Gastroesophageal sphincter (tissue), 4 donors: ENCODE measurements around the gene GASK1A. TPM values are rescaled to one million over a fixed set of nuclear protein-coding genes. Genes with fewer than 3 reads are reported as not detected.
A peak's percentile ranks its signal among the peaks of the same experiment; 100 is the strongest.

ENCODE experiments used
- ATAC-seq: fragments of 150-250 bp; one replicate; pipeline ENCODE4 v1.9.1; 2016; ENCODE audit warnings: mild to moderate bottlenecking, moderate library complexity
- H3K27ac ChIP-seq, 4 donors: fragments of 200-600 bp; sonication (generic) in 3 of 4; 1 replicate in 3 of 4; 2 replicates in 1 of 4; pipeline ENCODE4 v1.5.1; 2016 to 2019
- H3K27me3 ChIP-seq: fragments of 200-600 bp; sonication (generic); one replicate; pipeline ENCODE4 v1.5.1; 2019
- H3K36me3 ChIP-seq, 2 donors: fragments of 200-600 bp; sonication (generic); one replicate each; pipeline ENCODE4 v1.5.1; 2019; ENCODE audit warnings: control low read depth in 1 of 2
- H3K4me1 ChIP-seq, 3 donors: fragments of 200-600 bp; sonication (generic); 1 replicate in 2 of 3; 2 replicates in 1 of 3; pipeline ENCODE4 v1.5.1; 2016 to 2019; ENCODE audit warnings: control low read depth in 2 of 3
- H3K4me3 ChIP-seq, 2 donors: fragments of 200-600 bp; sonication (generic); one replicate each; pipeline ENCODE4 v1.5.1; 2019; ENCODE audit warnings: mild to moderate bottlenecking in 1 of 2, moderate library complexity in 1 of 2
- H3K9me3 ChIP-seq, 3 donors: fragments of 200-600 bp; sonication (generic); one replicate each; pipeline ENCODE4 v1.5.1; 2017 to 2019; ENCODE audit warnings: control low read depth in 2 of 3
- CTCF ChIP-seq, 4 experiments: fragments of 200-600 bp in 2 of 4; fragments of 450-650 bp in 2 of 4; sonication (generic) in 1 of 4; IDR thresholded peaks; one replicate each; pipeline ENCODE4 v1.5.1; 2017 to 2019; ENCODE audit warnings: antibody characterized with exemption in 4 of 4, mild to moderate bottlenecking in 2 of 4, moderate library complexity in 2 of 4
- EP300 ChIP-seq: sonication (generic); formaldehyde crosslinking; IDR thresholded peaks from one replicate; pipeline ENCODE4 v1.6.1; 2017; ENCODE audit warnings: antibody characterized with exemption, mild to moderate bottlenecking
- POLR2A ChIP-seq, 2 donors: fragments of 450-650 bp; IDR thresholded peaks; one replicate each; pipeline ENCODE4 v1.6.1; 2017; ENCODE audit warnings: antibody characterized with exemption in 2 of 2, mild to moderate bottlenecking in 2 of 2, moderate library complexity in 1 of 2
- POLR2AphosphoS5 ChIP-seq: sonication (generic); formaldehyde crosslinking; IDR thresholded peaks from one replicate; pipeline ENCODE4 v1.6.1; 2017; ENCODE audit warnings: antibody characterized with exemption
- WGBS, 2 donors: methylation state at CpG; one replicate each; pipeline ENCODE4 v1.1.5; 2018; ENCODE audit warnings: low coverage in 1 of 2; 5-methylcytosine and 5-hydroxymethylcytosine counted together
- total RNA-seq, 4 donors: library from RNA; depleted of rRNA; stranded (reverse); fragments of >200 nt; gene quantifications; one replicate each; pipeline ENCODE4 v1.1.0, GENCODE V29; 2016

Gene GASK1A
- total RNA-seq, 4 donors from 2014 or later = 11.5 to 49.3 (median 24.2) TPM

- TF ChIP-seq EP300 (no peak), POLR2A (IDR thresholded peaks at IDR 0.05) (no peak), CTCF (IDR thresholded peaks at IDR 0.05) (no peak), POLR2AphosphoS5 (no peak)
- Histone ChIP-seq H3K27me3 (no peaks in the 10 kb centered on the region), H3K4me3 (no peak overlapping the region), H3K36me3 (peaks cover 0 to 12% of the 10 kb centered on the region in 2 donors), H3K9me3 (no peaks in the 10 kb centered on the region), H3K27ac (no peak overlapping the region), H3K4me1 (peaks cover 0 to 18% (median 3%) of the 10 kb centered on the region in 3 donors)
- ATAC-seq = no peak
- WGBS, 2 donors = 84 to 90% methylated on average over 2 to 4 of the region's 5 CpGs
Observed at GRCh38 chr3:43035801-43036365, 56.8 kb downstream of the GASK1A start.

- peaks cover 0 to 10% (median under 1%) of the 10 kb centered on the region in 3 donors for H3K4me1 ChIP-seq
- no peaks in the 10 kb centered on the region for H3K27me3 ChIP-seq
- WGBS, 2 donors = 80 to 87% methylated on average over 1 to 3 of the region's 9 CpGs
- no peak for ATAC-seq
- no peak for TF ChIP-seq CTCF (IDR thresholded peaks at IDR 0.05)
- TF ChIP-seq POLR2AphosphoS5 = peak; percentile 19
- TF ChIP-seq POLR2A (IDR thresholded peaks at IDR 0.05) = no peak
- no peak overlapping the region for H3K27ac ChIP-seq
- peaks cover 0 to 12% of the 10 kb centered on the region in 2 donors for H3K36me3 ChIP-seq
- H3K9me3 ChIP-seq = no peaks in the 10 kb centered on the region
- no peak overlapping the region for H3K4me3 ChIP-seq
Observed at GRCh38 chr3:43036621-43037423, 57.7 kb downstream of the GASK1A start.

- H3K4me1 ChIP-seq = peaks cover 0 to 12% (median under 1%) of the 10 kb centered on the region in 3 donors
- H3K36me3 ChIP-seq = peaks cover 0 to 3% of the 10 kb centered on the region in 2 donors
- no peaks in the 10 kb centered on the region for H3K9me3 ChIP-seq
- 91 to 96% methylated on average over 7 of the region's 7 CpGs for WGBS, 2 donors
- H3K27ac ChIP-seq = no peak overlapping the region
- H3K27me3 ChIP-seq = no peaks in the 10 kb centered on the region
- TF ChIP-seq EP300 (no peak), POLR2A (IDR thresholded peaks at IDR 0.05) (no peak), CTCF (IDR thresholded peaks at IDR 0.05) (no peak), POLR2AphosphoS5 (no peak)
- H3K4me3 ChIP-seq = no peak overlapping the region
- ATAC-seq = no peak
Observed at GRCh38 chr3:43038010-43038409, 58.9 kb downstream of the GASK1A start.

GRCh38 chr3:43041517-43041916 lies 62.4 kb downstream of the GASK1A start:
- 90 to 96% methylated on average over 2 of the region's 2 CpGs for WGBS, 2 donors
- peaks cover 0 to 20% (median 0%) of the 10 kb centered on the region in 3 donors for H3K9me3 ChIP-seq
- no peak for ATAC-seq
- H3K36me3 ChIP-seq = no peaks in the 10 kb centered on the region
- no peak overlapping the region for H3K4me3 ChIP-seq
- H3K27ac ChIP-seq = no peak overlapping the region
- no peaks in the 10 kb centered on the region for H3K27me3 ChIP-seq
- H3K4me1 ChIP-seq = peaks cover 0 to 17% (median 3%) of the 10 kb centered on the region in 3 donors
- TF ChIP-seq POLR2A (IDR thresholded peaks at IDR 0.05) = no peak
- TF ChIP-seq CTCF (IDR thresholded peaks at IDR 0.05) = no peak
- TF ChIP-seq EP300 = no peak
- no peak for TF ChIP-seq POLR2AphosphoS5
